ENCODE data around the gene DRC1. TPM values are rescaled to one million over a fixed set of nuclear protein-coding genes. Genes with fewer than 3 reads are reported as not detected.
A peak's percentile ranks its signal among the peaks of the same experiment; 100 is the strongest.

DRC1 gene
- total and polyA plus RNA-seq, 2 of the 13 experiments (the other 11 are each of a cell fraction or from before 2014, with no cell fraction given): 0.07 TPM; not detected in 1

DNA sequence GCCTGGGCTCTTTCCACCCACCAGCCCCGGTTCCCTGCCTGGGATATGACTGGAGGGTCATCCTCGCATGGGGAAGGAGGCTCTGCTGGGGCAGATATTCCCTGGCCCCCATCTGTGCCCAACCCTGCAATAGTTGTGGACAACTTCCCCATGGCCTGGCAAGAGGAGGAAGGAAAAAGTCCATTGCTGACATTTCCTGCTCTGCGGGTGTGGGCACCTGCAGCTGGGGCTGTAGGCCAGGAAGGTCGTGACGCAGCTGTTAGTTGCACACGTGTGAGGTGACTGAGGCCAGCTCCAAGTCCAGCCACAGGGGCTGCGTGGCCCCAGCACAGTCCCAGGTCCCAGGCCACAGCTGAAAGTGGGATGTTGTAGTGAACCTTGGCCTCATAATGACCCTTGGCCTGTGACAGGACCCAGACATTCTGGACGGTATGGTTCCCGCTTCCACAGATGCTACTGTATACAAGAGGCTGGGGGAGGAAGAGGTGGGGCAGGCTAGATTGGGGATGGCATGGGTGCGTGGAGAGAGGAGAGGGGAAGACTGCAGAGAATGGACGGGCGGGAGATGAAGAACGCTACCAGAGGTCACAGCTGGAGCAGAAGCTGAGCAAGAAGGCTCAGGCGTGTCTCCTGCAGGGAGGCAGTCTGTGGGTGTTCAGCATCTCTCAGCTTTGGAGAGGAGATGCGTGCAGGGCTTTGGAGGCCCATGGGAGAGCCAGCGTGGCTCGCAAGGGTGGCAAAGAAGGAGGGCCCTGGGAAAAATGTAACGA lies 54.1 kb downstream of the DRC1 start (continued):
- TF ChIP-seq, protein P1, sequence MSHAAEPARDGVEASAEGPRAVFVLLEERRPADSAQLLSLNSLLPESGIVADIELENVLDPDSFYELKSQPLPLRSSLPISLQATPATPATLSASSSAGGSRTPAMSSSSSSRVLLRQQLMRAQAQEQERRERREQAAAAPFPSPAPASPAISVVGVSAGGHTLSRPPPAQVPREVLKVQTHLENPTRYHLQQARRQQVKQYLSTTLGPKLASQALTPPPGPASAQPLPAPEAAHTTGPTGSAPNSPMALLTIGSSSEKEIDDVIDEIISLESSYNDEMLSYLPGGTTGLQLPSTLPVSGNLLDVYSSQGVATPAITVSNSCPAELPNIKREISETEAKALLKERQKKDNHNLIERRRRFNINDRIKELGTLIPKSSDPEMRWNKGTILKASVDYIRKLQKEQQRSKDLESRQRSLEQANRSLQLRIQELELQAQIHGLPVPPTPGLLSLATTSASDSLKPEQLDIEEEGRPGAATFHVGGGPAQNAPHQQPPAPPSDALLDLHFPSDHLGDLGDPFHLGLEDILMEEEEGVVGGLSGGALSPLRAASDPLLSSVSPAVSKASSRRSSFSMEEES (CRISPR knock-in tag; IDR thresholded peaks at IDR 0.05): no peak
- TF ChIP-seq ZNF772 (CRISPR knock-in tag; IDR thresholded peaks at IDR 0.05) (0 out of 2 replicates have a peak, but pooled peaks have one; percentile 68), RARA (CRISPR knock-in tag; IDR thresholded peaks at IDR 0.05) (peak; percentile 91), TARDBP (CRISPR knock-in tag; IDR thresholded peaks at IDR 0.05) (no peak), ZNF33B (CRISPR knock-in tag; IDR thresholded peaks at IDR 0.05) (0 out of 2 replicates have a peak, but pooled peaks have one; percentile 37), HIVEP1 (CRISPR knock-in tag; IDR thresholded peaks at IDR 0.05) (peak; percentile 48; the same call in 1 of the 2 replicates), MTA1 (CRISPR knock-in tag; IDR thresholded peaks at IDR 0.05; ENCODE audit: borderline replicate concordance) (peak; percentile 89; the same call in 1 of the 2 replicates), JUND (CRISPR knock-in tag; IDR thresholded peaks at IDR 0.05) (0 out of 2 replicates have a peak, but pooled peaks have one; percentile 54), TBX2 (CRISPR knock-in tag; IDR thresholded peaks at IDR 0.05; ENCODE audit: borderline replicate concordance) (peak; percentile 59), ZNF207 (IDR thresholded peaks at IDR 0.05; ENCODE audit: borderline replicate concordance) (no peak), ZMYM2 (CRISPR knock-in tag; IDR thresholded peaks at IDR 0.05) (peak; percentile 93), REPIN1 (CRISPR knock-in tag; IDR thresholded peaks at IDR 0.05; ENCODE audit: borderline replicate concordance, low read depth) (0 out of 2 replicates have a peak, but pooled peaks have one; percentile 9), NFE2L1 (CRISPR knock-in tag; IDR thresholded peaks at IDR 0.05; ENCODE audit: borderline replicate concordance) (no peak), YEATS4 (CRISPR knock-in tag; IDR thresholded peaks at IDR 0.05; ENCODE audit: borderline replicate concordance) (0 out of 2 replicates have a peak, but pooled peaks have one; percentile 10), HDAC1 (CRISPR knock-in tag; IDR thresholded peaks at IDR 0.05) (peak; percentile 89), POGZ (CRISPR knock-in tag; IDR thresholded peaks at IDR 0.05) (peak; percentile 16; the same call in 1 of the 2 replicates), ZNF780A (CRISPR knock-in tag; IDR thresholded peaks at IDR 0.05) (no peak), NFATC3 (CRISPR knock-in tag; IDR thresholded peaks at IDR 0.05) (no peak), ISX (CRISPR knock-in tag; conservative IDR thresholded peaks at IDR 0.05) (no peak)
- TF ChIP-seq, protein P2, sequence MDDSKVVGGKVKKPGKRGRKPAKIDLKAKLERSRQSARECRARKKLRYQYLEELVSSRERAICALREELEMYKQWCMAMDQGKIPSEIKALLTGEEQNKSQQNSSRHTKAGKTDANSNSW (CRISPR knock-in tag; IDR thresholded peaks at IDR 0.05; ENCODE audit: borderline replicate concordance): no peak
- TF ChIP-seq, protein P3, sequence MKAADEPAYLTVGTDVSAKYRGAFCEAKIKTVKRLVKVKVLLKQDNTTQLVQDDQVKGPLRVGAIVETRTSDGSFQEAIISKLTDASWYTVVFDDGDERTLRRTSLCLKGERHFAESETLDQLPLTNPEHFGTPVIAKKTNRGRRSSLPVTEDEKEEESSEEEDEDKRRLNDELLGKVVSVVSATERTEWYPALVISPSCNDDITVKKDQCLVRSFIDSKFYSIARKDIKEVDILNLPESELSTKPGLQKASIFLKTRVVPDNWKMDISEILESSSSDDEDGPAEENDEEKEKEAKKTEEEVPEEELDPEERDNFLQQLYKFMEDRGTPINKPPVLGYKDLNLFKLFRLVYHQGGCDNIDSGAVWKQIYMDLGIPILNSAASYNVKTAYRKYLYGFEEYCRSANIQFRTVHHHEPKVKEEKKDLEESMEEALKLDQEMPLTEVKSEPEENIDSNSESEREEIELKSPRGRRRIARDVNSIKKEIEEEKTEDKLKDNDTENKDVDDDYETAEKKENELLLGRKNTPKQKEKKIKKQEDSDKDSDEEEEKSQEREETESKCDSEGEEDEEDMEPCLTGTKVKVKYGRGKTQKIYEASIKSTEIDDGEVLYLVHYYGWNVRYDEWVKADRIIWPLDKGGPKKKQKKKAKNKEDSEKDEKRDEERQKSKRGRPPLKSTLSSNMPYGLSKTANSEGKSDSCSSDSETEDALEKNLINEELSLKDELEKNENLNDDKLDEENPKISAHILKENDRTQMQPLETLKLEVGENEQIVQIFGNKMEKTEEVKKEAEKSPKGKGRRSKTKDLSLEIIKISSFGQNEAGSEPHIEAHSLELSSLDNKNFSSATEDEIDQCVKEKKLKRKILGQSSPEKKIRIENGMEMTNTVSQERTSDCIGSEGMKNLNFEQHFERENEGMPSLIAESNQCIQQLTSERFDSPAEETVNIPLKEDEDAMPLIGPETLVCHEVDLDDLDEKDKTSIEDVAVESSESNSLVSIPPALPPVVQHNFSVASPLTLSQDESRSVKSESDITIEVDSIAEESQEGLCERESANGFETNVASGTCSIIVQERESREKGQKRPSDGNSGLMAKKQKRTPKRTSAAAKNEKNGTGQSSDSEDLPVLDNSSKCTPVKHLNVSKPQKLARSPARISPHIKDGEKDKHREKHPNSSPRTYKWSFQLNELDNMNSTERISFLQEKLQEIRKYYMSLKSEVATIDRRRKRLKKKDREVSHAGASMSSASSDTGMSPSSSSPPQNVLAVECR (CRISPR knock-in tag; IDR thresholded peaks at IDR 0.05; ENCODE audit: borderline replicate concordance): peak; percentile 52; the same call in 1 of the 2 replicates
